Trophoblast cell (in vitro differentiated cells and primary cell): ENCODE measurements around the gene ADM2.

Source experiments
- DNase-seq, 2 donors: peaks; one replicate each; pipeline ENCODE4 v3.0.0-alpha.2; 2016
- H2AFZ ChIP-seq: 2 replicates; pipeline ENCODE4 v1.6.1; 2013; ENCODE audit warnings: low read length, moderate library complexity, mild to moderate bottlenecking; ENCODE audit not compliant: insufficient read depth, poor library complexity
- H2AK5ac ChIP-seq: 2 replicates; pipeline ENCODE4 v1.6.1; 2013; ENCODE audit warnings: mild to moderate bottlenecking, low read length
- H2BK120ac ChIP-seq: 2 replicates; pipeline ENCODE4 v1.6.1; 2013; ENCODE audit warnings: low read length, mild to moderate bottlenecking, moderate library complexity; ENCODE audit not compliant: insufficient read depth, poor library complexity
- H2BK12ac ChIP-seq: 2 replicates; pipeline ENCODE4 v1.6.1; 2013; ENCODE audit warnings: mild to moderate bottlenecking, low read length, moderate library complexity
- H2BK5ac ChIP-seq: 2 replicates; pipeline ENCODE4 v1.6.1; 2013; ENCODE audit warnings: low read length, low read depth, moderate library complexity, mild to moderate bottlenecking; ENCODE audit not compliant: poor library complexity
- H3K14ac ChIP-seq: 2 replicates; pipeline ENCODE4 v1.6.1; 2013; ENCODE audit warnings: mild to moderate bottlenecking, low read length
- H3K18ac ChIP-seq: 2 replicates; pipeline ENCODE4 v1.6.1; 2013; ENCODE audit warnings: mild to moderate bottlenecking, low read length
- H3K23ac ChIP-seq: 2 replicates; pipeline ENCODE4 v1.6.1; 2013; ENCODE audit warnings: low read length
- H3K27ac ChIP-seq: 2 replicates; pipeline ENCODE4 v1.5.1; 2013; ENCODE audit warnings: low read depth, mild to moderate bottlenecking, inconsistent platforms, low read length, moderate library complexity
- H3K27me3 ChIP-seq: 2 replicates; pipeline ENCODE4 v1.6.1; 2013; ENCODE audit warnings: inconsistent platforms, mild to moderate bottlenecking, low read length, moderate library complexity; ENCODE audit not compliant: insufficient read depth
- H3K36me3 ChIP-seq, 2 experiments: 1 replicate in 1 of 2; 2 replicates in 1 of 2; pipeline ENCODE4 v1.6.1; 2013; ENCODE audit warnings: low read length in 2 of 2, mild to moderate bottlenecking in 2 of 2, moderate library complexity in 1 of 2; ENCODE audit not compliant: insufficient read depth in 2 of 2, control insufficient read depth in 1 of 2
- H3K4ac ChIP-seq: 2 replicates; pipeline ENCODE4 v1.6.1; 2013; ENCODE audit warnings: low read depth, mild to moderate bottlenecking, low read length, moderate library complexity
- H3K4me1 ChIP-seq, 2 experiments: 1 replicate in 1 of 2; 2 replicates in 1 of 2; pipeline ENCODE4 v1.6.1; 2013; ENCODE audit warnings: low read length in 2 of 2, mild to moderate bottlenecking in 2 of 2, moderate library complexity in 1 of 2; ENCODE audit not compliant: insufficient read depth in 2 of 2, control insufficient read depth in 1 of 2
- H3K4me2 ChIP-seq: 2 replicates; pipeline ENCODE4 v1.6.1; 2013; ENCODE audit warnings: inconsistent platforms, mild to moderate bottlenecking, low read length, moderate library complexity
- H3K4me3 ChIP-seq: 2 replicates; pipeline ENCODE4 v1.5.1; 2013; ENCODE audit warnings: mild to moderate bottlenecking, low read depth, low read length, inconsistent platforms
- H3K79me1 ChIP-seq: one replicate; pipeline ENCODE4 v1.6.1; 2013; ENCODE audit warnings: low read length
- H3K79me2 ChIP-seq: 2 replicates; pipeline ENCODE4 v1.6.1; 2013; ENCODE audit warnings: low read length, mild to moderate bottlenecking; ENCODE audit not compliant: control insufficient read depth, insufficient read depth, poor library complexity
- H3K9ac ChIP-seq: 2 replicates; pipeline ENCODE4 v1.6.1; 2013; ENCODE audit warnings: mild to moderate bottlenecking, low read length
- H3K9me3 ChIP-seq: 2 replicates; pipeline ENCODE4 v1.6.1; 2013; ENCODE audit warnings: low read depth, mild to moderate bottlenecking, control low read depth, inconsistent platforms, low read length; ENCODE audit not compliant: insufficient read depth
- H4K12ac ChIP-seq: 2 replicates; pipeline ENCODE4 v1.6.1; 2013; ENCODE audit warnings: low read depth, mild to moderate bottlenecking, low read length, moderate library complexity
- H4K8ac ChIP-seq: 2 replicates; pipeline ENCODE4 v1.6.1; 2013; ENCODE audit warnings: low read depth, mild to moderate bottlenecking, low read length, moderate library complexity
- H4K91ac ChIP-seq: one replicate; pipeline ENCODE4 v1.6.1; 2013; ENCODE audit warnings: low read depth, mild to moderate bottlenecking, low read length, moderate library complexity
- WGBS: extraction: QIAGEN DNeasy Blood & Tissue Kit; methylation state at CpG from one replicate; pipeline ENCODE4 v1.1.7; 2013; ENCODE audit warnings: missing lambda C conversion rate; ENCODE audit not compliant: insufficient read length, insufficient coverage; ENCODE audit errors: extremely low coverage; 5-methylcytosine and 5-hydroxymethylcytosine counted together

Gene ADM2

DNA sequence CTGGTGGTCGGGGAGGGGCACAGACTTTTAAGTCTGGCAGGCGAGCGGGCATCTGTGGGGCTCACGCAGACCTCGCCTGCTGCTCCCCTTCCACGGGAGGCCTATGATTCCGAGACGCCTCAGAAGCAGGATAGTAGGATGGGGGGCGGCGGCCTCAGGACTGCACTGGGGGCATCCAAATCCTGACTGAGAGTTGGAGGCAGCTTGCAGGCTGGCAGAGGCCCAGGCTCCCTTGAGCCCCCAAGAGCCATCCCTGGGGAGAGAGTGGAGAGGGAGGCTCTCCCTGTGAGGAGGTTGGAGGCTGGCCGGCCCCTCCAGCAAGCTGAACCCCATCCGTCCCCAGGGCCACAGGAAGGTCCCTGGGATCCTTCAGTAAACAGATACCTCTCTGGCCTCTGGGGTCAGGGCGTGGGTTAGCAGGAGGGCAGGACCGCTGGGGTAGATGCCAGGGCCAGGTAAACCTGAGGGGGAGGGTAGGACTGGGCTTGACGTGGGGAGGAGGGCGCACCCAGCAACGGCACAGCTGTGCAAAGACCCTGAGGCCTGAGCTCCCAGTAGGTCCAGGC is 39.8 kb upstream of the ADM2 start:
- Histone ChIP-seq H4K8ac (no peak overlapping the region), H3K4me1 (no peaks in the 10 kb centered on the region), H2AK5ac (no peak overlapping the region), H3K4me3 (no peak overlapping the region), H4K91ac (no peak overlapping the region), H3K79me2 (no peaks in the 10 kb centered on the region), H3K4me2 (no peak overlapping the region), H3K27me3 (no peaks in the 10 kb centered on the region), H2AFZ (no peak overlapping the region), H3K79me1 (no peaks in the 10 kb centered on the region), H2BK12ac (no peak overlapping the region), H3K14ac (no peak overlapping the region), H3K18ac (no peak overlapping the region), H3K9me3 (no peaks in the 10 kb centered on the region), H3K9ac (no peak overlapping the region), H3K23ac (no peak overlapping the region), H3K27ac (no peak overlapping the region), H3K36me3 (peaks cover 82 to 85% of the 10 kb centered on the region in 2 experiments), H2BK5ac (no peak overlapping the region), H3K4ac (no peak overlapping the region), H2BK120ac (no peak overlapping the region), H4K12ac (no peak overlapping the region)
- no peak for DNase-seq
- WGBS = no CpG with 5 or more reads among the region's 17 CpGs

DNA sequence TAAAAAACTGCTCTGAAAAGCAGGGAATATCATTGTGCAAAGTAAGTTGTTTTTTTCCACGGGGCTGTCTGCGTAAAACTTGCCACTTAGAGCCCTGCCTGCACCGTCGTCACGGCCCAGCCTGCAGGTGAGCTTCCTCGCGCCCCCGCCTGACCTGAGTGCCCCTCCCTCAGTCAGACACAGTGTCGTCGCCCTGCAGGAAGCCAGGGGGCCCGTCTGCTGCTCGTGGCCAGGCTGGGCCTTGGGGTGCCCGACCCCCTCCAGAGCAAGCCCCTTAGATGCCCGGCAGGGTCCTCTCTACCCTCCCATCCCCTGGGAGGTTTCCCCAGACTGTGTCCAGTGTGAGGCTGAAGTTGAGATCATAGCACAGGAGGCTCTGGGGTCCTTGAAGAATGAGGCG is 38.1 kb upstream of the ADM2 start:
- no peaks in the 10 kb centered on the region for H3K4me1 ChIP-seq
- H3K14ac ChIP-seq = no peak overlapping the region
- no peaks in the 10 kb centered on the region for H3K79me1 ChIP-seq
- H2AK5ac ChIP-seq = no peak overlapping the region
- no peaks in the 10 kb centered on the region for H3K27me3 ChIP-seq
- no peak overlapping the region for H4K12ac ChIP-seq
- no peak overlapping the region for H2AFZ ChIP-seq
- H2BK120ac ChIP-seq = no peak overlapping the region
- peak; percentile 31 to 50 for DNase-seq
- no peak overlapping the region for H3K4ac ChIP-seq
- H4K91ac ChIP-seq = no peak overlapping the region
- no peak overlapping the region for H3K23ac ChIP-seq
- H3K9ac ChIP-seq = no peak overlapping the region
- H3K18ac ChIP-seq = no peak overlapping the region
- H3K36me3 ChIP-seq = peaks cover 83 to 84% of the 10 kb centered on the region in 2 experiments
- H2BK12ac ChIP-seq = no peak overlapping the region
- no peaks in the 10 kb centered on the region for H3K79me2 ChIP-seq
- H2BK5ac ChIP-seq = no peak overlapping the region
- no peaks in the 10 kb centered on the region for H3K9me3 ChIP-seq
- no CpG with 5 or more reads among the region's 15 CpGs for WGBS
- no peak overlapping the region for H3K27ac ChIP-seq
- no peak overlapping the region for H3K4me3 ChIP-seq
- H3K4me2 ChIP-seq = no peak overlapping the region
- no peak overlapping the region for H4K8ac ChIP-seq

DNA sequence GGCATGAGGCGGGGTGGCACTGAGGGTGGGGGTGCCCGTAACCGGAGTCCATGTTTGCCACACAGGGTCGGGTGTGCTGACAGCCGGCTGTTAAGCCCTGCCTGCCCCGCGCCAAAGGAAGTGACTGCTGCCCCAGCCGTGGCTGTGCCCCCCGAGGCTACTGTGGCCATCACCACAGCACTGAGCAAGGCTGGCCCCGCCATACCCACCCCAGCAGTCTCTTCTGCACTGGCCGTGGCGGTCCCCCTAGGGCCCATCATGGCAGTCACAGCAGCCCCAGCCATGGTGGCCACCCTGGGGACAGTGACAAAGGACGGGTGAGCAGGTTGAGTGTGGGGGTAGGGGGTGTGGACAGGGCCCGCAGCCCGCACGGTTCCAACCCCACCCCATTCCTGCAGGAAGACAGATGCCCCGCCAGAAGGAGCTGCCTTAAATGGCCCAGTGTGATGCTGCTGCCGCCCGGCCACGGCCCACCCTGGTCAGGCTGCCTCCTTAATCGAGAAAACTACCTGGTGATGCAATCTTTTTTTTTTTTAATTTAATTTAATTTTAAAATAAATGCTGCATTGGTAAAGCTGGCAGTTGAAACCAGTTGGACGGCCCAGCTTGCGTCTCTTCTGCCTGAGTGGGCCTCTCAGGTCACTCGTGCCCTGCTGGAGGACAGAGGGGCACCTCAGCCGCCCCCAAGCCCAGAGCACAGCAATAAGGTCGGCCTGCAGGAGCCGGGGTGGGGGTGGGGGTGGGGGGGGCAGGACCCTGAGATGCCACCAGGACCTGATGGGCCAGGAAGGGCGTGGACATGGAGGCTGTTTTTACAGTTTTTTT is 37.3 kb upstream of the ADM2 start:
- H3K4me1 ChIP-seq = no peaks in the 10 kb centered on the region
- no peaks in the 10 kb centered on the region for H3K79me2 ChIP-seq
- no peak overlapping the region for H3K4me2 ChIP-seq
- H3K4me3 ChIP-seq = no peak overlapping the region
- peaks cover 83% of the 10 kb centered on the region in 2 experiments for H3K36me3 ChIP-seq
- no peak overlapping the region for H2BK12ac ChIP-seq
- no CpG with 5 or more reads among the region's 28 CpGs for WGBS
- H3K9ac ChIP-seq = no peak overlapping the region
- H2AK5ac ChIP-seq = no peak overlapping the region
- no peak overlapping the region for H2AFZ ChIP-seq
- no peak overlapping the region for H3K18ac ChIP-seq
- no peak overlapping the region for H4K8ac ChIP-seq
- H3K23ac ChIP-seq = no peak overlapping the region
- no peak overlapping the region for H4K12ac ChIP-seq
- no peak overlapping the region for H4K91ac ChIP-seq
- peak; percentile 64 to 74 for DNase-seq
- no peaks in the 10 kb centered on the region for H3K79me1 ChIP-seq
- H2BK120ac ChIP-seq = no peak overlapping the region
- H3K9me3 ChIP-seq = no peaks in the 10 kb centered on the region
- H3K14ac ChIP-seq = no peak overlapping the region
- H3K27ac ChIP-seq = no peak overlapping the region
- no peak overlapping the region for H2BK5ac ChIP-seq
- no peaks in the 10 kb centered on the region for H3K27me3 ChIP-seq
- no peak overlapping the region for H3K4ac ChIP-seq

DNA sequence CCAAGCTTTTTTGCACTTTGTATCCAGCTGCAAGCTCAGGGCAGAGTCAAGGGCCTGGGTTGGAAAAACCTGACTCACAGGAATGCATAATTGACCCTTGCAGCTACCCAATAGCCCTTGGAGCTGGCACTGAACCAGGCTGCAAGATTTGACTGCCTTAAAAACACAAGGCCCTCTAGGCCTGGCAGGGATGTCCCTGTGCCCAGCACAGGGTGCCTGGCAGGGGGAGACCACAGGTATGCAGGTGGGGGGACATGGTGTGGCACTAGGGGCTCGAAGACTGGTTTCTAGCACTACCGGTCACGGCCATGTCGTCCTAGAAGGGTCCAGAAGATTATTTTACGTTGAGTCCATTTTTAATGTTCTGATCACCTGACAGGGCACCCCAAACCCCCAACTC is 36.7 kb upstream of the ADM2 start:
- no peak overlapping the region for H2BK5ac ChIP-seq
- H3K36me3 ChIP-seq = peaks cover 77% of the 10 kb centered on the region in 2 experiments
- H4K8ac ChIP-seq = no peak overlapping the region
- no peak overlapping the region for H3K23ac ChIP-seq
- WGBS = no CpG with 5 or more reads among the region's 5 CpGs
- no peaks in the 10 kb centered on the region for H3K4me1 ChIP-seq
- H3K79me2 ChIP-seq = no peaks in the 10 kb centered on the region
- no peak overlapping the region for H3K9ac ChIP-seq
- H3K4me2 ChIP-seq = no peak overlapping the region
- H3K18ac ChIP-seq = no peak overlapping the region
- no peaks in the 10 kb centered on the region for H3K79me1 ChIP-seq
- H2AK5ac ChIP-seq = no peak overlapping the region
- H3K4ac ChIP-seq = no peak overlapping the region
- H3K9me3 ChIP-seq = no peaks in the 10 kb centered on the region
- H4K12ac ChIP-seq = no peak overlapping the region
- H3K4me3 ChIP-seq = no peak overlapping the region
- DNase-seq = peak; percentile 53 to 73
- no peak overlapping the region for H4K91ac ChIP-seq
- no peak overlapping the region for H3K14ac ChIP-seq
- no peak overlapping the region for H2BK120ac ChIP-seq
- H2BK12ac ChIP-seq = no peak overlapping the region
- no peaks in the 10 kb centered on the region for H3K27me3 ChIP-seq
- no peak overlapping the region for H2AFZ ChIP-seq
- H3K27ac ChIP-seq = no peak overlapping the region
